Neural progenitor cell (in vitro differentiated cells): Measurements from ENCODE around the gene SCGB1D4.

Source experiments
- EZH2 ChIP-seq: fragments of 200-600 bp; sonication (generic); IDR thresholded peaks from 2 replicates; pipeline ENCODE4 v1.6.1; 2017; ENCODE audit warnings: antibody characterized with exemption, mild to moderate bottlenecking, moderate library complexity
- TF ChIP-seq, protein P1 (sequence below): fragments of 200-600 bp; sonication (generic); IDR thresholded peaks from 2 replicates; pipeline ENCODE4 v1.5.1; 2017; ENCODE audit warnings: antibody characterized with exemption, mild to moderate bottlenecking

DNA sequence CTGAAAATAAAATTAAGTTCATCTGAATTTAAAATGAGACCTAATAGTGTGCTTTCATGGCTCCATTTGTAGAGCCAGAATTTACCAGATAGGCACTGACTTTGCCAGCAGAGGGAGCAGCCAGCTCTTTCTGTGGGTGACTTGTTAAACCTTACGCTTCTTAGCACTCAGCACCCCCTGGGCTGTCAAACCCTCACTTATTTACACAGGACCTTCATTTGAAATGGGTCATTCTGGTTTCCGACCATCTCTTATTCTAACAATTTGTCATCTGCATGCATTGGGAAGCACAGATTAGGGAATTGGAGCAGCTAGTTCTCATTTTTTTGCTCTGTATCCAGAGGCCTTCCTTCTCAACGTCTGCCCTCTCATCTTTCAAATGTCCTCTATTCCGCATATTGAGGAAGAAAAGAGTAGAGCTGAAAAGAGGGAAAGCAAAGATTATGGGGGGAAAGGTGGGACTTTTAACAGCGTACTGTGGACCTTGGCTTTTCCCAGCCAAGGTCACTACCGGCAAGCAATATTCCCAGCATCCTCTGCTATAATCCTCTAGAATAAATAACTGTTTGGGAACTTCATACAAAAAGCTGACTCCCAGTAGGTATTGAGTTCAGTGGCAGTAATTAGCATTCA, 41.5 kb upstream of the SCGB1D4 start:
- TF ChIP-seq, protein P1, sequence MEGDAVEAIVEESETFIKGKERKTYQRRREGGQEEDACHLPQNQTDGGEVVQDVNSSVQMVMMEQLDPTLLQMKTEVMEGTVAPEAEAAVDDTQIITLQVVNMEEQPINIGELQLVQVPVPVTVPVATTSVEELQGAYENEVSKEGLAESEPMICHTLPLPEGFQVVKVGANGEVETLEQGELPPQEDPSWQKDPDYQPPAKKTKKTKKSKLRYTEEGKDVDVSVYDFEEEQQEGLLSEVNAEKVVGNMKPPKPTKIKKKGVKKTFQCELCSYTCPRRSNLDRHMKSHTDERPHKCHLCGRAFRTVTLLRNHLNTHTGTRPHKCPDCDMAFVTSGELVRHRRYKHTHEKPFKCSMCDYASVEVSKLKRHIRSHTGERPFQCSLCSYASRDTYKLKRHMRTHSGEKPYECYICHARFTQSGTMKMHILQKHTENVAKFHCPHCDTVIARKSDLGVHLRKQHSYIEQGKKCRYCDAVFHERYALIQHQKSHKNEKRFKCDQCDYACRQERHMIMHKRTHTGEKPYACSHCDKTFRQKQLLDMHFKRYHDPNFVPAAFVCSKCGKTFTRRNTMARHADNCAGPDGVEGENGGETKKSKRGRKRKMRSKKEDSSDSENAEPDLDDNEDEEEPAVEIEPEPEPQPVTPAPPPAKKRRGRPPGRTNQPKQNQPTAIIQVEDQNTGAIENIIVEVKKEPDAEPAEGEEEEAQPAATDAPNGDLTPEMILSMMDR, result peak; percentile 72
- TF ChIP-seq EZH2, result no peak
